ENCODE results near the gene SLC16A8. TPM values are rescaled to one million over a fixed set of nuclear protein-coding genes. Genes with fewer than 3 reads are reported as not detected.

The SLC16A8 gene
- total RNA-seq, 1 donor from 2014 or later, result not detected

GRCh38 chr22:38071421-38072321 is 12.3 kb downstream of the SLC16A8 start:
- Histone ChIP-seq H3K4me3 (ENCODE audit: insufficient read depth, low read depth, low read length) (no peak overlapping the region), H2AFZ (ENCODE audit: low read depth, low read length) (no peak overlapping the region), H3K4me2 (ENCODE audit: low read length) (no peak overlapping the region), H3K79me2 (ENCODE audit: insufficient read depth, low read length) (no peaks in the 10 kb centered on the region), H3K4me1 (ENCODE audit: insufficient read depth, low read length) (no peaks in the 10 kb centered on the region), H4K20me1 (ENCODE audit: insufficient read depth, low read length) (no peaks in the 10 kb centered on the region), H3K9me3 (ENCODE audit: insufficient read depth, low read depth, low read length) (no peaks in the 10 kb centered on the region), H3K27ac (ENCODE audit: low read depth, low read length) (no peak overlapping the region), H3K27me3 (ENCODE audit: insufficient read depth, low read length) (no peaks in the 10 kb centered on the region), H3K9ac (ENCODE audit: low read length) (no peak overlapping the region), H3K36me3 (ENCODE audit: insufficient read depth, low read length) (no peaks in the 10 kb centered on the region)
- Mint-ChIP-seq H3K9me3 (ENCODE audit: unreplicated experiment) (no peaks in the 10 kb centered on the region), H3K4me3 (ENCODE audit: unreplicated experiment) (no peak overlapping the region), H3K27me3 (ENCODE audit: low read depth, unreplicated experiment) (no peaks in the 10 kb centered on the region), H3K27ac (ENCODE audit: unreplicated experiment) (no peak overlapping the region), H3K4me1 (ENCODE audit: low read depth, unreplicated experiment) (no peaks in the 10 kb centered on the region), H3K36me3 (ENCODE audit: low read depth, unreplicated experiment) (peaks cover 5% of the 10 kb centered on the region)
- no peak for DNase-seq (ENCODE audit: low read depth)
- FAIRE-seq, result no peak
- TF ChIP-seq EZH2 (IDR thresholded peaks at IDR 0.05; ENCODE audit: insufficient read depth, low read length) (no peak), CTCF (IDR thresholded peaks at IDR 0.05; ENCODE audit: insufficient read depth, low read depth, low read length) (no peak)

GRCh38 chr22:38070250-38070921 is 13.6 kb downstream of the SLC16A8 start:
- Histone ChIP-seq H3K27me3 (ENCODE audit: insufficient read depth, low read length) (no peaks in the 10 kb centered on the region), H4K20me1 (ENCODE audit: insufficient read depth, low read length) (no peaks in the 10 kb centered on the region), H3K36me3 (ENCODE audit: insufficient read depth, low read length) (no peaks in the 10 kb centered on the region), H3K4me1 (ENCODE audit: insufficient read depth, low read length) (no peaks in the 10 kb centered on the region), H3K9me3 (ENCODE audit: insufficient read depth, low read depth, low read length) (no peaks in the 10 kb centered on the region), H3K79me2 (ENCODE audit: insufficient read depth, low read length) (no peaks in the 10 kb centered on the region), H3K27ac (ENCODE audit: low read depth, low read length) (no peak overlapping the region), H3K4me2 (ENCODE audit: low read length) (no peak overlapping the region), H2AFZ (ENCODE audit: low read depth, low read length) (no peak overlapping the region), H3K4me3 (ENCODE audit: insufficient read depth, low read depth, low read length) (no peak overlapping the region), H3K9ac (ENCODE audit: low read length) (no peak overlapping the region)
- peaks cover 7% of the 10 kb centered on the region for H3K36me3 Mint-ChIP-seq (ENCODE audit: low read depth, unreplicated experiment)
- peak overlapping the region; percentile 26 for H3K27ac Mint-ChIP-seq (ENCODE audit: unreplicated experiment)
- no peaks in the 10 kb centered on the region for H3K9me3 Mint-ChIP-seq (ENCODE audit: unreplicated experiment)
- no peaks in the 10 kb centered on the region for H3K4me1 Mint-ChIP-seq (ENCODE audit: low read depth, unreplicated experiment)
- no peak for TF ChIP-seq CTCF (IDR thresholded peaks at IDR 0.05; ENCODE audit: insufficient read depth, low read depth, low read length)
- no peak for TF ChIP-seq EZH2 (IDR thresholded peaks at IDR 0.05; ENCODE audit: insufficient read depth, low read length)
- no peak for DNase-seq (ENCODE audit: low read depth)
- H3K4me3 Mint-ChIP-seq (ENCODE audit: unreplicated experiment), result no peak overlapping the region
- no peaks in the 10 kb centered on the region for H3K27me3 Mint-ChIP-seq (ENCODE audit: low read depth, unreplicated experiment)
- no peak for FAIRE-seq

Measured in astrocyte (in vitro differentiated cells and primary cell).